H9 (cell line): ENCODE results near the gene PBX1. TPM values are rescaled to one million over a fixed set of nuclear protein-coding genes. Genes with fewer than 3 reads are reported as not detected.

ENCODE experiments used
- DNase-seq: peaks from one replicate; pipeline ENCODE4 v3.0.0-alpha.2; 2017
- H2AFZ ChIP-seq: one replicate; pipeline ENCODE4 v1.6.1; 2013; ENCODE audit warnings: mild to moderate bottlenecking, low read length, control low read depth, moderate library complexity
- H2AK5ac ChIP-seq: 2 replicates; pipeline ENCODE4 v1.6.1; 2013; ENCODE audit warnings: low read length, control low read depth, mixed read lengths; ENCODE audit not compliant: insufficient read length
- H2BK120ac ChIP-seq: one replicate; pipeline ENCODE4 v1.6.1; 2013; ENCODE audit warnings: low read depth, mild to moderate bottlenecking, low read length, control low read depth, inconsistent platforms; ENCODE audit not compliant: poor library complexity, severe bottlenecking
- H2BK12ac ChIP-seq: 2 replicates; pipeline ENCODE4 v1.6.1; 2013; ENCODE audit warnings: low read length, control low read depth, mixed read lengths, low read depth; ENCODE audit not compliant: insufficient read length
- H2BK15ac ChIP-seq: 2 replicates; pipeline ENCODE4 v1.6.1; 2013; ENCODE audit warnings: low read depth, low read length, control low read depth
- H2BK20ac ChIP-seq: one replicate; pipeline ENCODE4 v1.6.1; 2013; ENCODE audit warnings: low read depth, mild to moderate bottlenecking, low read length, control low read depth, inconsistent platforms; ENCODE audit not compliant: poor library complexity, severe bottlenecking
- H2BK5ac ChIP-seq: 2 replicates; pipeline ENCODE4 v1.6.1; 2013; ENCODE audit warnings: low read length, control low read depth, mixed read lengths; ENCODE audit not compliant: insufficient read length
- H3K14ac ChIP-seq: 2 replicates; pipeline ENCODE4 v1.6.1; 2013; ENCODE audit warnings: low read length, control low read depth; ENCODE audit not compliant: insufficient read depth
- H3K18ac ChIP-seq: 2 replicates; pipeline ENCODE4 v1.6.1; 2013; ENCODE audit warnings: low read depth, mild to moderate bottlenecking, mixed read lengths, low read length, control low read depth; ENCODE audit not compliant: insufficient read length
- H3K23ac ChIP-seq: 2 replicates; pipeline ENCODE4 v1.6.1; 2013; ENCODE audit warnings: low read length, control low read depth, mixed read lengths, low read depth; ENCODE audit not compliant: insufficient read length
- H3K23me2 ChIP-seq: 2 replicates; pipeline ENCODE4 v1.6.1; 2013; ENCODE audit warnings: low read depth, mild to moderate bottlenecking, mixed read lengths, low read length, control low read depth; ENCODE audit not compliant: insufficient read length, poor library complexity, severe bottlenecking
- H3K27ac ChIP-seq: 2 replicates; pipeline ENCODE4 v1.5.1; 2013; ENCODE audit warnings: low read length, control low read depth, mixed read lengths, low read depth; ENCODE audit not compliant: insufficient read length
- H3K27me3 ChIP-seq: 2 replicates; pipeline ENCODE4 v1.6.1; 2013; ENCODE audit warnings: low read length, control low read depth, inconsistent platforms; ENCODE audit not compliant: insufficient read depth
- H3K4ac ChIP-seq: 2 replicates; pipeline ENCODE4 v1.6.1; 2013; ENCODE audit warnings: low read depth, mild to moderate bottlenecking, control low read depth, inconsistent platforms, low read length, moderate library complexity
- H3K4me1 ChIP-seq: 2 replicates; pipeline ENCODE4 v1.6.1; 2013; ENCODE audit warnings: low read length, control low read depth, inconsistent platforms; ENCODE audit not compliant: insufficient read depth
- H3K4me2 ChIP-seq: 2 replicates; pipeline ENCODE4 v1.6.1; 2013; ENCODE audit warnings: low read length, control low read depth, mixed read lengths; ENCODE audit not compliant: insufficient read length, insufficient read depth
- H3K56ac ChIP-seq: 2 replicates; pipeline ENCODE4 v1.6.1; 2013; ENCODE audit warnings: low read depth, mild to moderate bottlenecking, mixed read lengths, low read length, control low read depth; ENCODE audit not compliant: insufficient read length
- H3K79me1 ChIP-seq: 2 replicates; pipeline ENCODE4 v1.6.1; 2013; ENCODE audit warnings: low read depth, mild to moderate bottlenecking, moderate library complexity, low read length, control low read depth, inconsistent platforms; ENCODE audit not compliant: insufficient read depth, poor library complexity, severe bottlenecking
- H3K79me2 ChIP-seq: 2 replicates; pipeline ENCODE4 v1.6.1; 2013; ENCODE audit warnings: low read length, control low read depth, inconsistent platforms; ENCODE audit not compliant: insufficient read depth
- H3K9ac ChIP-seq: 2 replicates; pipeline ENCODE4 v1.6.1; 2013; ENCODE audit warnings: low read length, control low read depth, mixed read lengths; ENCODE audit not compliant: insufficient read length; ENCODE audit errors: extremely low read depth
- H3K9me3 ChIP-seq: one replicate; pipeline ENCODE4 v1.6.1; 2013; ENCODE audit warnings: low read depth, low read length, inconsistent platforms; ENCODE audit not compliant: control insufficient read depth
- H3T11ph ChIP-seq: one replicate; pipeline ENCODE4 v1.6.1; 2013; ENCODE audit warnings: mild to moderate bottlenecking, low read length, control low read depth, inconsistent platforms
- H4K20me1 ChIP-seq: one replicate; pipeline ENCODE4 v1.6.1; 2013; ENCODE audit not compliant: control insufficient read depth, insufficient read length, insufficient read depth
- H4K5ac ChIP-seq: 2 replicates; pipeline ENCODE4 v1.6.1; 2013; ENCODE audit warnings: low read depth, mild to moderate bottlenecking, mixed read lengths, low read length, control low read depth; ENCODE audit not compliant: insufficient read length
- H4K8ac ChIP-seq: replicated peaks from 2 replicates; pipeline ENCODE4 v1.6.1; 2013; ENCODE audit warnings: low read length, control low read depth, mixed read lengths, low read depth; ENCODE audit not compliant: insufficient read length
- H4K91ac ChIP-seq: 2 replicates; pipeline ENCODE4 v1.6.1; 2013; ENCODE audit warnings: low read depth, mild to moderate bottlenecking, moderate library complexity, mixed read lengths, low read length, control low read depth; ENCODE audit not compliant: insufficient read length
- H3K27ac Mint-ChIP-seq, 3 experiments: 2 replicates in 2 of 3; 3 replicates in 1 of 3; pipeline ENCODE4 v1.8.0; 2020 to 2021; ENCODE audit warnings: mixed read lengths in 3 of 3, mild to moderate bottlenecking in 1 of 3, moderate library complexity in 1 of 3
- H3K27me3 Mint-ChIP-seq: 2 replicates; pipeline ENCODE4 v1.8.0; 2021; ENCODE audit warnings: low read depth, mild to moderate bottlenecking, moderate library complexity, mixed read lengths
- H3K36me3 Mint-ChIP-seq, 3 experiments: 2 replicates in 2 of 3; 3 replicates in 1 of 3; pipeline ENCODE4 v1.8.0; 2020 to 2021; ENCODE audit warnings: low read depth in 3 of 3, mixed read lengths in 3 of 3; ENCODE audit not compliant: insufficient read depth in 1 of 3
- H3K4me1 Mint-ChIP-seq, 2 experiments: 2 replicates each; pipeline ENCODE4 v1.8.0; 2020; ENCODE audit warnings: mixed read lengths in 2 of 2
- H3K4me3 Mint-ChIP-seq, 2 experiments: 2 replicates in 1 of 2; 3 replicates in 1 of 2; pipeline ENCODE4 v1.8.0; 2020 to 2021; ENCODE audit warnings: mild to moderate bottlenecking in 2 of 2, mixed read lengths in 2 of 2, moderate library complexity in 1 of 2
- H3K9me3 Mint-ChIP-seq, 2 experiments: 2 replicates in 1 of 2; 3 replicates in 1 of 2; pipeline ENCODE4 v1.8.0; 2020; ENCODE audit warnings: mild to moderate bottlenecking in 2 of 2, mixed read lengths in 2 of 2, moderate library complexity in 1 of 2
- WGBS: extraction: QIAGEN DNeasy Blood & Tissue Kit; methylation state at CpG from one replicate; pipeline ENCODE4 v1.1.7; 2013; ENCODE audit warnings: missing lambda C conversion rate, low lambda C conversion rate, mixed read lengths; ENCODE audit not compliant: insufficient read length; ENCODE audit errors: extremely low coverage; 5-methylcytosine and 5-hydroxymethylcytosine counted together
- total RNA-seq: library from RNA; stranded (reverse); gene quantifications from 2 replicates; pipeline ENCODE4 v1.2.1, GENCODE V29; 2021
- TF ChIP-seq, protein P1 (sequence below): fragments of 200-600 bp; sonication (generic); conservative IDR thresholded peaks from 3 replicates; pipeline ENCODE4 v1.8.0; 2021; ENCODE audit warnings: antibody characterized with exemption, mild to moderate bottlenecking

PBX1 gene
- total RNA-seq, 1 experiment from 2014 or later, result 142 TPM

DNA sequence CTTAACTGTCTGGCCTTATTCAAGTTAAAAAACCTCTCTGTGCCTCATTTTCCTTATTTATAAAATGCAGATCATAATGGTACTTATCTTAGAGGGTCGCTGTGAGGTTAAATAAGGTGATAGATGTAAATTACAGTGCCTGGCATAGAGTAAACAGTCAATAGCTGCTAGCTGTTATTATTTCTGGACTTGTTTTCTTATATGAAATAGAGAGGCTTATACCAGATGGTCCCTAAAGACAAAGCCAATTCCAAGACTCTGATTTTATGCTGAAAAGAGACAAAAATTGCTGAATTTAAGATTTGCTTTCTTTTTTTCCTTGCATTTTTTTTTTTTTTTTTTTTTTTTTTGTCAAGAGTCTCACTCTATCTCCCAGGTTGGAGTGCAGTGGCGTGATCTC lies 10.3 kb downstream of the PBX1 start:
- Histone ChIP-seq H3K9ac (no peak overlapping the region), H2BK120ac (no peak overlapping the region), H4K8ac (no peak overlapping the region), H3K14ac (no peak overlapping the region), H2BK15ac (no peak overlapping the region), H3K56ac (no peak overlapping the region), H4K91ac (no peak overlapping the region), H3K27ac (no peak overlapping the region), H4K20me1 (no peaks in the 10 kb centered on the region), H3K79me2 (peaks cover 28% of the 10 kb centered on the region; the same call in 1 of the 2 replicates), H3K4me1 (peaks cover 5% of the 10 kb centered on the region), H3K23ac (no peak overlapping the region), H3K23me2 (no peaks in the 10 kb centered on the region), H3K4ac (no peak overlapping the region), H4K5ac (no peak overlapping the region), H3K4me2 (no peak overlapping the region), H3K79me1 (no peaks in the 10 kb centered on the region), H2AFZ (no peak overlapping the region), H2BK5ac (no peak overlapping the region), H2BK20ac (no peak overlapping the region), H2BK12ac (no peak overlapping the region), H2AK5ac (no peak overlapping the region), H3T11ph (no peak overlapping the region), H3K9me3 (no peaks in the 10 kb centered on the region), H3K27me3 (no peaks in the 10 kb centered on the region), H3K18ac (no peak overlapping the region)
- Mint-ChIP-seq H3K9me3 (peaks cover 11 to 12% of the 10 kb centered on the region in 2 experiments), H3K27ac (no peak overlapping the region), H3K4me3 (no peak overlapping the region), H3K27me3 (no peaks in the 10 kb centered on the region; the same call in 1 of the 2 replicates), H3K4me1 (peaks cover 61 to 66% of the 10 kb centered on the region in 2 experiments), H3K36me3 (peaks cover 47 to 65% (median 55%) of the 10 kb centered on the region in 3 experiments)
- TF ChIP-seq, protein P1, sequence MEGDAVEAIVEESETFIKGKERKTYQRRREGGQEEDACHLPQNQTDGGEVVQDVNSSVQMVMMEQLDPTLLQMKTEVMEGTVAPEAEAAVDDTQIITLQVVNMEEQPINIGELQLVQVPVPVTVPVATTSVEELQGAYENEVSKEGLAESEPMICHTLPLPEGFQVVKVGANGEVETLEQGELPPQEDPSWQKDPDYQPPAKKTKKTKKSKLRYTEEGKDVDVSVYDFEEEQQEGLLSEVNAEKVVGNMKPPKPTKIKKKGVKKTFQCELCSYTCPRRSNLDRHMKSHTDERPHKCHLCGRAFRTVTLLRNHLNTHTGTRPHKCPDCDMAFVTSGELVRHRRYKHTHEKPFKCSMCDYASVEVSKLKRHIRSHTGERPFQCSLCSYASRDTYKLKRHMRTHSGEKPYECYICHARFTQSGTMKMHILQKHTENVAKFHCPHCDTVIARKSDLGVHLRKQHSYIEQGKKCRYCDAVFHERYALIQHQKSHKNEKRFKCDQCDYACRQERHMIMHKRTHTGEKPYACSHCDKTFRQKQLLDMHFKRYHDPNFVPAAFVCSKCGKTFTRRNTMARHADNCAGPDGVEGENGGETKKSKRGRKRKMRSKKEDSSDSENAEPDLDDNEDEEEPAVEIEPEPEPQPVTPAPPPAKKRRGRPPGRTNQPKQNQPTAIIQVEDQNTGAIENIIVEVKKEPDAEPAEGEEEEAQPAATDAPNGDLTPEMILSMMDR, result no peak
- DNase-seq, result no peak
- WGBS, result no CpG with 5 or more reads among the region's 2 CpGs
